OCI-LY7 (cell line): ENCODE results near the gene LMX1B.

ENCODE experiments used
- EZH2phosphoT487 ChIP-seq: fragments of 200-600 bp; sonication (generic); IDR thresholded peaks from 2 replicates; pipeline ENCODE4 v1.6.1; 2018; ENCODE audit warnings: low read depth, borderline replicate concordance, mild to moderate bottlenecking, mixed run types, antibody characterized with exemption, low read length, moderate library complexity, mixed read lengths
- TF ChIP-seq, protein P1 (sequence below): fragments of 200-600 bp; sonication (generic); conservative IDR thresholded peaks from 2 replicates; pipeline ENCODE4 v1.5.1; 2014; ENCODE audit warnings: mild to moderate bottlenecking, antibody characterized with exemption, low read length, moderate library complexity, mixed read lengths

DNA sequence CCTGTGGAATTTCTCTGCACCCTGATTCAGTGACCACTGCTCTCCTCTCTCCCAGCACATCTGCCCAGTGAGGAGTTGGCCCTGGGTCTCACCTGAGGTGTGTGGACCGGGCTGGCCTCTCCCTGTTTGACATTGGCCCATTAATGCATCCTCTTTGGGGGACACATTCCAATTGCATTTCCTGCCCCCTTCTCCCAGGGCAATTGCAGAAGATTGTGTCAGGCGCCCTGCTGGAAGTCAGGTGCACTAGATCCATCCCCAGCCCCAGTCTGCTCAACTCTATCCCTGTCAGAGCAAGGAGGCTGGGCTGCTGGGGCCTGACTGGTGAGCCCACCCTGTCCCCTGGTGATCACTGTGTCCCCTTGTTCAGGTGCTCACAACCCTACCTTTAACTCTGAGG, 84.5 kb downstream of the LMX1B start:
- TF ChIP-seq, protein P1, sequence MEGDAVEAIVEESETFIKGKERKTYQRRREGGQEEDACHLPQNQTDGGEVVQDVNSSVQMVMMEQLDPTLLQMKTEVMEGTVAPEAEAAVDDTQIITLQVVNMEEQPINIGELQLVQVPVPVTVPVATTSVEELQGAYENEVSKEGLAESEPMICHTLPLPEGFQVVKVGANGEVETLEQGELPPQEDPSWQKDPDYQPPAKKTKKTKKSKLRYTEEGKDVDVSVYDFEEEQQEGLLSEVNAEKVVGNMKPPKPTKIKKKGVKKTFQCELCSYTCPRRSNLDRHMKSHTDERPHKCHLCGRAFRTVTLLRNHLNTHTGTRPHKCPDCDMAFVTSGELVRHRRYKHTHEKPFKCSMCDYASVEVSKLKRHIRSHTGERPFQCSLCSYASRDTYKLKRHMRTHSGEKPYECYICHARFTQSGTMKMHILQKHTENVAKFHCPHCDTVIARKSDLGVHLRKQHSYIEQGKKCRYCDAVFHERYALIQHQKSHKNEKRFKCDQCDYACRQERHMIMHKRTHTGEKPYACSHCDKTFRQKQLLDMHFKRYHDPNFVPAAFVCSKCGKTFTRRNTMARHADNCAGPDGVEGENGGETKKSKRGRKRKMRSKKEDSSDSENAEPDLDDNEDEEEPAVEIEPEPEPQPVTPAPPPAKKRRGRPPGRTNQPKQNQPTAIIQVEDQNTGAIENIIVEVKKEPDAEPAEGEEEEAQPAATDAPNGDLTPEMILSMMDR, result no peak
- no peak for TF ChIP-seq EZH2phosphoT487
